ENCODE measurements around the gene KIAA1755.

Gene KIAA1755

DNA sequence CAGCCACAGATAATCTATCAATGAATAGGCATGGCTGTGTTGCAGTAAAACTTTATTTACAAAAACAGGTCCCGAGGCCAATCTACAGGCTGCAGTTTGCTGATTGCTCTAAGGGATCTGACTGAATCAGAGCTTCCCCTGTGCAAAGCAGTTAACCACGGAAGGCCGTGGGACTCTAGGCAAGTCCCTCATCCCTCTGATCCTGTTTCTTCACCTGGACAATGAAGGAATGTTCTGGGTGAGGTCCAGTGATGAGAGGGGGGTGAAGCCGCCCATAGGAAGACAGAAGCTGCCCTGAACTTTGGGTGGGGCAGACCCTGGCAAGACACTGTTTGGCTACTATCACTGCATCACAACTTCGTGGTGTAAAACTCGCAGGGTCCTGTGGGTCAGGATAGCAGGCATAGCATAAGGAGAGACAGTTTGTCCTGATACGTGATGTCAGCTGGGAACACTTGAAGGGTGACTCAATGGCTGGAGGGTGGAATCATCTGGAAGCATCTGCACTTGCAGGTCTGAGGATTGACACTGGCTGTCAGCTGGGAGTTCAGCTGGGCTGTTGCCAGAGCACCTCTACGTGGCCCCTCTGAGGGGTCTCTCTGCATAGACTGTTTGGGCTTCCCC lies 62.2 kb downstream of the KIAA1755 start:
- no peak for TF ChIP-seq EZH2phosphoT487 (conservative IDR thresholded peaks at IDR 0.05; ENCODE audit: low read length)
- TF ChIP-seq, protein P1, sequence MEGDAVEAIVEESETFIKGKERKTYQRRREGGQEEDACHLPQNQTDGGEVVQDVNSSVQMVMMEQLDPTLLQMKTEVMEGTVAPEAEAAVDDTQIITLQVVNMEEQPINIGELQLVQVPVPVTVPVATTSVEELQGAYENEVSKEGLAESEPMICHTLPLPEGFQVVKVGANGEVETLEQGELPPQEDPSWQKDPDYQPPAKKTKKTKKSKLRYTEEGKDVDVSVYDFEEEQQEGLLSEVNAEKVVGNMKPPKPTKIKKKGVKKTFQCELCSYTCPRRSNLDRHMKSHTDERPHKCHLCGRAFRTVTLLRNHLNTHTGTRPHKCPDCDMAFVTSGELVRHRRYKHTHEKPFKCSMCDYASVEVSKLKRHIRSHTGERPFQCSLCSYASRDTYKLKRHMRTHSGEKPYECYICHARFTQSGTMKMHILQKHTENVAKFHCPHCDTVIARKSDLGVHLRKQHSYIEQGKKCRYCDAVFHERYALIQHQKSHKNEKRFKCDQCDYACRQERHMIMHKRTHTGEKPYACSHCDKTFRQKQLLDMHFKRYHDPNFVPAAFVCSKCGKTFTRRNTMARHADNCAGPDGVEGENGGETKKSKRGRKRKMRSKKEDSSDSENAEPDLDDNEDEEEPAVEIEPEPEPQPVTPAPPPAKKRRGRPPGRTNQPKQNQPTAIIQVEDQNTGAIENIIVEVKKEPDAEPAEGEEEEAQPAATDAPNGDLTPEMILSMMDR (IDR thresholded peaks at IDR 0.05; ENCODE audit: insufficient read depth, low read length, poor library complexity, severe bottlenecking): no peak
- Histone ChIP-seq H3F3A (ENCODE audit: insufficient read depth) (no peaks in the 10 kb centered on the region), H3K4me3 (ENCODE audit: insufficient read depth, low read length, poor library complexity, severe bottlenecking) (no peak overlapping the region), H3K27ac (ENCODE audit: low read depth, low read length) (no peak overlapping the region), H3K9me2 (replicated peaks; ENCODE audit: insufficient read depth, low read length) (no peaks in the 10 kb centered on the region), H2AFZ (ENCODE audit: low read depth, low read length, severe bottlenecking) (no peak overlapping the region), H3K4me2 (ENCODE audit: low read depth, low read length, poor library complexity, severe bottlenecking) (no peak overlapping the region), H3K79me2 (ENCODE audit: insufficient read depth, low read length) (no peaks in the 10 kb centered on the region), H4K20me1 (ENCODE audit: low read depth, low read length) (no peaks in the 10 kb centered on the region), H3K9ac (ENCODE audit: low read length) (no peak overlapping the region), H3K9me3 (ENCODE audit: insufficient read depth, low read length) (no peaks in the 10 kb centered on the region), H3K27me3 (ENCODE audit: low read length) (no peaks in the 10 kb centered on the region), H3K36me3 (ENCODE audit: low read length) (no peaks in the 10 kb centered on the region)

DNA sequence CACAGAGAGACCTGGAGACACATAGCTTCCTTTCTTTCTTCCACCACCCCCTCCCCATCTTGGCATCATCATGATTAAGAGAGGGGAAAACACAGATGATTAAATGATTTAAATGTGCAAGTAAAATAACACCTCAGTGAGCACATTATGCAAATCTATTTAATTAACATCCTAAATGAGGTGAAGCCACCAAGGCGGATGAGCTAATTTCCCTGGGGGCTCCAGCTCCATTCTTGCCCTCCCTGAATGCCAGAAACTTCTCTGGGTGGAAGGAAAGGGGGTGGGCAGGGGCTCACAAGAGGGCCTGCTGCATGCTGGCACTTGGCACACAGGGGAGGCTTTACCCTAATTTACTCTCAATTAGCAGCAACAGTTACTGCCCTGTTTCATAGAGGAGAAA lies 62.9 kb downstream of the KIAA1755 start:
- H3K36me3 ChIP-seq (ENCODE audit: low read length): no peaks in the 10 kb centered on the region
- no peaks in the 10 kb centered on the region for H3K27me3 ChIP-seq (ENCODE audit: low read length)
- no peaks in the 10 kb centered on the region for H3F3A ChIP-seq (ENCODE audit: insufficient read depth)
- H3K9ac ChIP-seq (ENCODE audit: low read length): no peak overlapping the region
- no peaks in the 10 kb centered on the region for H3K9me3 ChIP-seq (ENCODE audit: insufficient read depth, low read length)
- no peaks in the 10 kb centered on the region for H3K79me2 ChIP-seq (ENCODE audit: insufficient read depth, low read length)
- no peak overlapping the region for H3K4me3 ChIP-seq (ENCODE audit: insufficient read depth, low read length, poor library complexity, severe bottlenecking)
- H2AFZ ChIP-seq (ENCODE audit: low read depth, low read length, severe bottlenecking): no peak overlapping the region
- no peak overlapping the region for H3K4me2 ChIP-seq (ENCODE audit: low read depth, low read length, poor library complexity, severe bottlenecking)
- H3K9me2 ChIP-seq (replicated peaks; ENCODE audit: insufficient read depth, low read length): no peaks in the 10 kb centered on the region
- TF ChIP-seq, protein P1 (IDR thresholded peaks at IDR 0.05; ENCODE audit: insufficient read depth, low read length, poor library complexity, severe bottlenecking): no peak
- no peak for TF ChIP-seq EZH2phosphoT487 (conservative IDR thresholded peaks at IDR 0.05; ENCODE audit: low read length)
- H3K27ac ChIP-seq (ENCODE audit: low read depth, low read length): no peak overlapping the region
- H4K20me1 ChIP-seq (ENCODE audit: low read depth, low read length): no peaks in the 10 kb centered on the region

DNA sequence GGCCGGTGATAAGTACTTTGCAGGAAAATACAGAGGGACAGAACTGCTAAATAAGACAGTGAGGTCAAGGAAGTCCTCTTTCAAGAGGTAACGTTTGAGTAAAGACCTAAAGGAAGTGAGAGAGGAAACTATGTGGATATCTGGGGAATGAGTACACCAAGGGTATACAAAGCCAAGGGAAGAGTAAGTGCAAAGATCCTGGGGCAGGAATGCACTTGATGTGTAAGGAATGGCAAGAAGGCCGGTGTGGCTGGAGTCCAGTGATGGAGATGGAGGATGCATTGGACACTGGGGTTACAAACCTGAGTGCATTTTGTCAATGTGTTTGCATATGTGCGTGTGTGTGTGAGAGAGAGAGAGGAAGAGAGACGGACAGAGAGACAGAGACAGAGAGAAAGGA lies 63.3 kb downstream of the KIAA1755 start:
- Histone ChIP-seq H3K9me3 (ENCODE audit: insufficient read depth, low read length) (no peaks in the 10 kb centered on the region), H2AFZ (ENCODE audit: low read depth, low read length, severe bottlenecking) (no peak overlapping the region), H3K4me3 (ENCODE audit: insufficient read depth, low read length, poor library complexity, severe bottlenecking) (no peak overlapping the region), H3F3A (ENCODE audit: insufficient read depth) (no peaks in the 10 kb centered on the region), H3K27ac (ENCODE audit: low read depth, low read length) (no peak overlapping the region), H3K79me2 (ENCODE audit: insufficient read depth, low read length) (no peaks in the 10 kb centered on the region), H3K27me3 (ENCODE audit: low read length) (no peaks in the 10 kb centered on the region), H4K20me1 (ENCODE audit: low read depth, low read length) (no peaks in the 10 kb centered on the region), H3K36me3 (ENCODE audit: low read length) (no peaks in the 10 kb centered on the region), H3K9me2 (replicated peaks; ENCODE audit: insufficient read depth, low read length) (no peaks in the 10 kb centered on the region), H3K4me2 (ENCODE audit: low read depth, low read length, poor library complexity, severe bottlenecking) (no peak overlapping the region), H3K9ac (ENCODE audit: low read length) (no peak overlapping the region)
- TF ChIP-seq, protein P1 (IDR thresholded peaks at IDR 0.05; ENCODE audit: insufficient read depth, low read length, poor library complexity, severe bottlenecking): no peak
- no peak for TF ChIP-seq EZH2phosphoT487 (conservative IDR thresholded peaks at IDR 0.05; ENCODE audit: low read length)

Data from SU-DHL-6 (cell line).